ENCODE data around the gene ITGB4. TPM values are rescaled to one million over a fixed set of nuclear protein-coding genes. Genes with fewer than 3 reads are reported as not detected.

The ITGB4 gene
- total RNA-seq, 6 experiments from 2014 or later: 0.28 to 1.0 (median 0.76) TPM; not detected in 1

- Mint-ChIP-seq H3K9me3 (peaks cover 14% of the 10 kb centered on the region), H3K27ac (peak overlapping the region; percentile 97), H3K4me1 (ENCODE audit: low read depth) (peaks cover 42% of the 10 kb centered on the region), H3K27me3 (ENCODE audit: insufficient read depth) (peaks cover 45% of the 10 kb centered on the region), H3K4me3 (peak overlapping the region; percentile 96), H3K36me3 (ENCODE audit: low read depth) (peaks cover 32% of the 10 kb centered on the region)
- no peak for DNase-seq
- peak; percentile 84 for TF ChIP-seq CTCF (IDR thresholded peaks at IDR 0.05)
These were observed 57.6 kb downstream of the ITGB4 start for GRCh38 chr17:75778861-75779249.

- DNase-seq: peak; percentile 100
- Mint-ChIP-seq H3K4me1 (ENCODE audit: low read depth) (peaks cover 47% of the 10 kb centered on the region), H3K27me3 (ENCODE audit: insufficient read depth) (peaks cover 39% of the 10 kb centered on the region), H3K27ac (peak overlapping the region; percentile 97), H3K9me3 (peaks cover 12% of the 10 kb centered on the region), H3K36me3 (ENCODE audit: low read depth) (peaks cover 32% of the 10 kb centered on the region), H3K4me3 (peak overlapping the region; percentile 96)
- TF ChIP-seq CTCF (IDR thresholded peaks at IDR 0.05): peak; percentile 58
These were observed 58.2 kb downstream of the ITGB4 start for GRCh38 chr17:75779250-75779986.

GRCh38 chr17:75779987-75780889, 59.0 kb downstream of the ITGB4 start:
- peak overlapping the region; percentile 97 for H3K27ac Mint-ChIP-seq
- H3K4me3 Mint-ChIP-seq: peak overlapping the region; percentile 96
- peaks cover 35% of the 10 kb centered on the region for H3K36me3 Mint-ChIP-seq (ENCODE audit: low read depth)
- DNase-seq: no peak
- H3K4me1 Mint-ChIP-seq (ENCODE audit: low read depth): peaks cover 49% of the 10 kb centered on the region
- no peak for TF ChIP-seq CTCF (IDR thresholded peaks at IDR 0.05)
- peaks cover 31% of the 10 kb centered on the region for H3K27me3 Mint-ChIP-seq (ENCODE audit: insufficient read depth)
- H3K9me3 Mint-ChIP-seq: peaks cover 14% of the 10 kb centered on the region

GRCh38 chr17:75783069-75783783, 62.0 kb downstream of the ITGB4 start:
- Mint-ChIP-seq H3K27me3 (ENCODE audit: insufficient read depth) (peaks cover 10% of the 10 kb centered on the region), H3K36me3 (ENCODE audit: low read depth) (peaks cover 28% of the 10 kb centered on the region), H3K4me3 (peak overlapping the region; percentile 88), H3K4me1 (ENCODE audit: low read depth) (peaks cover 45% of the 10 kb centered on the region), H3K27ac (peak overlapping the region; percentile 99), H3K9me3 (peaks cover 14% of the 10 kb centered on the region)
- DNase-seq: peak; percentile 66
- peak; percentile 90 for TF ChIP-seq CTCF (IDR thresholded peaks at IDR 0.05)

- H3K9me3 Mint-ChIP-seq: peaks cover 9% of the 10 kb centered on the region
- H3K27me3 Mint-ChIP-seq (ENCODE audit: insufficient read depth): peaks cover 3% of the 10 kb centered on the region
- peaks cover 44% of the 10 kb centered on the region for H3K4me1 Mint-ChIP-seq (ENCODE audit: low read depth)
- DNase-seq: no peak
- peak overlapping the region; percentile 88 for H3K4me3 Mint-ChIP-seq
- peak overlapping the region; percentile 99 for H3K27ac Mint-ChIP-seq
- peaks cover 21% of the 10 kb centered on the region for H3K36me3 Mint-ChIP-seq (ENCODE audit: low read depth)
- no peak for TF ChIP-seq CTCF (IDR thresholded peaks at IDR 0.05)
These were observed 62.7 kb downstream of the ITGB4 start for GRCh38 chr17:75783803-75784472.

All from HFFc6 (cell line).